ENCODE results near the gene PDGFC.

PDGFC gene

DNA sequence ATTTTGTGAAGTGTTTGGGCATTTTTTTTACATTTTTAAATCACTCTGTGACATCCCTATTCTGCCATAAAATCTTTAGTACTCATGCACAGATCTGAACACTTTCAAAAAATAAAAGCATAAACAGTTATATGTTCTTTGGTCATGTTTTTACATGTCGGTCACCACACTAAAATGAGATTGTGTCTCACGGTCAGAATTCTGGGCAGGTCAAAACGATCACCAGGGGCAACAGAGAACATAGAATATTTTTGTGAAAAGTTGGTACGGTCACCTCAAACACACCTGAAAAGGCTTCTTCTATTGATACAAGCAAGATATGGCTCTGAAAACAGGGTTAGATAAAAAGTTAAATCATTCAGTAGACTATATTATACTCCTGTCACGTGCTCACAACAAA lies 189.1 kb downstream of the PDGFC start:
- DNase-seq (ENCODE audit: low read depth), result no peak

GRCh38 chr4:156781852-156782251 lies 189.7 kb downstream of the PDGFC start:
- DNase-seq (ENCODE audit: low read depth), result no peak

DNA sequence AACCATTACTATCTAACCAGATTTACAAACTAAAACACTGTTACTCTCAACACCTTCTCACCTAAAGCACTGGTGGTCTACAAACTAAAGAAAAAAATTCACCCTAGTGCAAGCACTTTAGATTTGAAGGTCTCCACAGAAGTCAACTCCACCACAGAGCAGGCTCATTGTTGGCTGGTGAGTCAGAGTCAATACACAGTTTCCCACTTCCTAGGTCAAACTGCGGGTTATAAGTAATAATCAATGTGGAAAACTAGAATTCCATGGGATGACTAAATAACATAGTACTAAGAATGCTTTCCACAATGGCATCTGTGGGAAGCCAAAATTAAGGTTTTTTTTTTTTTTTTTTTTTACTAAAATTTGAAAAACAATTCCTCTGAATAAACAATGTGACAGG lies 191.8 kb downstream of the PDGFC start:
- no peak for DNase-seq (ENCODE audit: low read depth)

GRCh38 chr4:156779042-156779441 lies 192.6 kb downstream of the PDGFC start:
- DNase-seq (ENCODE audit: low read depth), result no peak

DNA sequence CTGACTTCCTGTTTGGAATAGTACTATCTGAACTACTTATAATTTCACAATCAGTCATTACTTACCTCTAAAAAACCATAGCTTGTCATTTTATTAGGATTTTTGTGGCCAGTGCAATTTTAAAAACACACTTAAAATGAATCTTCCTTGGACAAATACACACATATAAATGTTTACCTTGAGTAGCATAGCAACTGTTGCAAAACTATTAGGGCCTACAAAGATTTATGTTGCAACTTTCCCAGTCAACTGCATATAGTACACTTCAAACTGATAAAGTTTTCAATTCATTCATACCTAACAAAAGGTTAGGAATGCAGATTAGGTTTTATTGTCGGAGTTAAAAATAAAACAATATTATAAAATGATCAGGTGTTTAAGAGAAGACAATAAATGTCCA lies 193.0 kb downstream of the PDGFC start:
- DNase-seq (ENCODE audit: low read depth), result no peak

GRCh38 chr4:156778093-156778492 lies 193.5 kb downstream of the PDGFC start:
- DNase-seq (ENCODE audit: low read depth), result no peak

DNA sequence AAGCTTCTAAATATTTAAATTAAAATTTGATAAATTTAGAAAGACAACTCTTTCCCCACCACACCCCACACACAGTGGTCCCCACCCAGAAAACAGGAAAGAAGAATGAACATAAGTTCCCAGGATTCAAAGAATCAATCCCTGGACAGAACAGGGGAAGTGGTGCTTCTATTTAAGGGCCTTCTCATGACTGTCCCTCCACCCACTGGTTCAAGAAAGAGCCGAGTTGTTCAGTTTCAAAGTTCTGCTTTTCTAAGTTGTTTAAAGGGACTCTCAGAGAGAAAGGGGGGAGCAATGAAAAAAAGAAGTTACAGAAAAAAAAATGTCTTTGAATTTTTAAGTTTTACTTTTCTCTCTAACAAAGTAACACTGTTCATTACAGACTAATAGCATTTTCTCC lies 195.8 kb downstream of the PDGFC start:
- DNase-seq (ENCODE audit: low read depth), result no peak

- no peak for DNase-seq (ENCODE audit: low read depth)
Observed at GRCh38 chr4:156774422-156774821, 197.2 kb downstream of the PDGFC start.

DNA sequence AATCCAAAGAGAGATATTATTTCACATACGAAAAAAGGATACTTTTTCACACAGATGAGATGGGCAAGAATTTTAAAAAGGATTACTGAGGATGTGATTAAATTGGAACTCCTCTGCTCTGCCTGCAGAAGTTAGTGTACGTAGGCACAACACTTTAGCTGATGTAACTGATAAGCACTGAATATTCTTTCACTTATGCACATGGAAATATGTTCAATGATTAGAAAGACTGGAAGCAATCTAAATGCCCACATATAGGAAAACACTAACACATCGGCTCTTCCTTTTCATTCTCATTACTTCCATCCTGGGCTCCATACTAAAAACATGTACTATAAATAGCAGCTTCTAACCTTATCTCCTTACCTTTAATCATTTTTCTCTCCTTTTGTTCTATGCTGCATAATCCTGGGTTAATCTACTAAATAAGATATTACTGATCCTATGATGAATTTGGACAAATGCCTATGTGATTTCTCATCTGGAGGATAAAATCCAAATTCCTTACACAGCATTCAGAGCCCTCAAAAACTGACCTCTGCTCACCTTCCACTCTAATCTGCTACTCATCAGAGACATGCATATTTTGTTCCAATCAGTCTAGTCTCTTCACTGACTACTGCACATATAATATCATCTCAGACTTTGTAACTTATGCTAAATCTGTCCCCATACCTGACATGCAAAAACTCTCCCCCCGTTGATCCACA lies 197.8 kb downstream of the PDGFC start:
- no peak for DNase-seq (ENCODE audit: low read depth)

DNA sequence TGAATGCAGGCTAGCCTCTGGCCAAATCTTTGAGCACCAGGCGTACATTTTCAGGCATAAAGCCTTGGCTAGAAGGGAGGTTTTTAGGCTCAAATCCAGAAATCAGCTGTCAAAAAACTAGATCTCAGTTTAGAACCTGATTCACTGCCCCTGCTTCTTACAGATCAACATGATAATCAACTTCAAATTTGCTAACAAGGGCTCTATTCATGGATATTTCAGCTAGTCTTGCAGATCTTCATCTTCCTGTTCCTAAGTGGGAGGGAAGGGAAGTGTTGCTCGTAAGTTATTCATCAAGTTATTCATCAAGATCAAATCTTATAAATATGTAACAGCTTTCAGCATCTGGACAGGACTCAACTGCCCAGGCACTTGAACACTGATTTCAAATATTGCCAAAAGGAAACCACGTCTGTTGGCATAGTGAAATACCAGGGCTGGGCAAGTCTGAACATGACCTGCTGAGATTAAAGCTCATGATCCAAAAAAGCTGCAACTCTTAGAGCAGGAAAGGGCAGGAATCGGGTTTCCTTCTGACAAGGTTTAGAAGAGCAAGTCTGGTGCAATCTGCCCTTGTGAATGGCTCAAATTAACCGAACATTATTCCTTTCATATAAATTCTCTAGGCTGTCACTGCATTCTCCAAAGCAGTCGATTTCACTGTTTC lies 200.3 kb downstream of the PDGFC start:
- DNase-seq (ENCODE audit: low read depth), result no peak

DNA sequence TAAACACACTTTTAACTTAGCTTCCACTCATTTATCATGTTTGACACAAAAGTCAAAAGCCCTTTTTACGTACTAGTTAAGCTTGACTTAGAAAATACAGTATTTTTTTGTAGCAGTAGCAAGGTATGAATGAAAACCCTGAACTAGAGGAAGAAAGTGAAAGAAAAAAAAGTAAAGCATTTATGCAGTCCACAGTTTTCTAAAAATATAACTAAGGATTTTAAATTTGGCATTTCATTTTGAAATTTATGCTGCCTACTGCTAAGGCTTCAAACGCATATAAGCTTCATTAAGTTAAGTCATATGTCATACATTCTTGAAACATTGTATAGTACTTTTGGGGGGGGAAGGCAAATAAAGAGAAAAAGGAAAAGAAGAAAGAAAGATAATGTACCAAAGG lies 201.5 kb downstream of the PDGFC start:
- no peak for DNase-seq (ENCODE audit: low read depth)

GRCh38 chr4:156767911-156768415 lies 203.6 kb downstream of the PDGFC start:
- no peak for DNase-seq (ENCODE audit: low read depth)

GRCh38 chr4:156766846-156767245 lies 204.8 kb downstream of the PDGFC start:
- DNase-seq (ENCODE audit: low read depth), result no peak

- DNase-seq (ENCODE audit: low read depth), result no peak
Observed at GRCh38 chr4:156765277-156765676, 206.3 kb downstream of the PDGFC start.

DNA sequence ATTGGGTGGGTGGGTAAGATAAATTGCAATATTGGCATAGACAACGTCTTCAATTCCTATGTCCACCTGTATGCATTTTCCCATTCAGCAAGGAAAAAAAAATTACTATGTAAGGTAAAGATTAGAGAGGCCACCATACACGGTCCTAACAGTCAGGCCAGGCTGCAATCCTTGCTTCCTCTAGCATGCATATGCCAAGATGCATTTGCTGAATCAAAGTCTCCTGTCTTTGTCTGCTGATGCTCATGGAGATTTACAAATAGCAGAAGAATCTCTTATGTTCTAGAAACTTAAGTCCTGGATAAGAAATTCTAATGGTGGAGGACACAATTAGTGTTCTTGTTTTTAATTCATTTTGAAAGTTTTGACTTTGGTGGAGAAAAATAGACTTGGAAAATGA lies 206.8 kb downstream of the PDGFC start:
- DNase-seq (ENCODE audit: low read depth), result no peak

DNA sequence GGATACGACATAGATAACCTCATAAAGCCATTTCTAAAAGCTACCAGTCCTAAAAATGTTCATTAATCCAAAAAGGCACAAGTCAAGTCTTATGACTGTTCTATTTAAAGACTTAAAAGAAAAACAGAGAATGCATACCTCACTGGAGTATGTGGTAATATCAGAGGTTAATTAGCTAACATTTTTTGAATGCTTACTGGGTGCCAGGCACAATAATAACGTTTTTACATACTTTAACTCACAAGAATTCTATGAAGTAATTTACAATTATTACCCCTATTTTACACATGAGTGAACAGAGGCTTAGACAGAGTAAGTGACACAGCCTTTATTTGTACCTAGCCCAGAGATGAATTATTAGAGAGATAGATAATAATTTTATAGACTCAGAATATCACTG lies 207.5 kb downstream of the PDGFC start:
- DNase-seq (ENCODE audit: low read depth), result no peak

DNA sequence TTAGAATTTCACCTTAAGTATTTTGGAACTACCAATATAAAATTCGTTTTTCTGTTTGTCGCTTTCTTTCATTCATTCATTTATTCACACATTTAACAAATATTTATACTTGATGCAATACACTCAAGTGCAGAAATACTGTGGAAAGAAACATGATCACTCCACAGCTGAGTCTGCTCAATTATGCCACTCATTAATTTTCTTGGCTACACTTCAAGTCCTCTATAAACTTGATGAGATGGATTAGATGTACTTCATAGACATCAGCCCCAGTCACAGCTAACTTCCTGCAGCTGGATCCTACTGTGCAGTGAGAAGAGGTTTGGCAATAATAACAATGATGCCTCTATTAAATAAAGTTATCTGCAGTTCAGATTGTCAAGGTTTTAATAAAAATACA lies 208.1 kb downstream of the PDGFC start:
- no peak for DNase-seq (ENCODE audit: low read depth)

- DNase-seq (ENCODE audit: low read depth), result no peak
Observed at GRCh38 chr4:156762851-156763250, 208.7 kb downstream of the PDGFC start.

GRCh38 chr4:156756118-156756517 lies 215.5 kb downstream of the PDGFC start:
- no peak for DNase-seq (ENCODE audit: low read depth)

- no peak for DNase-seq (ENCODE audit: low read depth)
Observed at GRCh38 chr4:156754832-156755570, 216.6 kb downstream of the PDGFC start.

- DNase-seq (ENCODE audit: low read depth), result no peak
Observed at GRCh38 chr4:156751486-156751885, 220.1 kb downstream of the PDGFC start.

DNA sequence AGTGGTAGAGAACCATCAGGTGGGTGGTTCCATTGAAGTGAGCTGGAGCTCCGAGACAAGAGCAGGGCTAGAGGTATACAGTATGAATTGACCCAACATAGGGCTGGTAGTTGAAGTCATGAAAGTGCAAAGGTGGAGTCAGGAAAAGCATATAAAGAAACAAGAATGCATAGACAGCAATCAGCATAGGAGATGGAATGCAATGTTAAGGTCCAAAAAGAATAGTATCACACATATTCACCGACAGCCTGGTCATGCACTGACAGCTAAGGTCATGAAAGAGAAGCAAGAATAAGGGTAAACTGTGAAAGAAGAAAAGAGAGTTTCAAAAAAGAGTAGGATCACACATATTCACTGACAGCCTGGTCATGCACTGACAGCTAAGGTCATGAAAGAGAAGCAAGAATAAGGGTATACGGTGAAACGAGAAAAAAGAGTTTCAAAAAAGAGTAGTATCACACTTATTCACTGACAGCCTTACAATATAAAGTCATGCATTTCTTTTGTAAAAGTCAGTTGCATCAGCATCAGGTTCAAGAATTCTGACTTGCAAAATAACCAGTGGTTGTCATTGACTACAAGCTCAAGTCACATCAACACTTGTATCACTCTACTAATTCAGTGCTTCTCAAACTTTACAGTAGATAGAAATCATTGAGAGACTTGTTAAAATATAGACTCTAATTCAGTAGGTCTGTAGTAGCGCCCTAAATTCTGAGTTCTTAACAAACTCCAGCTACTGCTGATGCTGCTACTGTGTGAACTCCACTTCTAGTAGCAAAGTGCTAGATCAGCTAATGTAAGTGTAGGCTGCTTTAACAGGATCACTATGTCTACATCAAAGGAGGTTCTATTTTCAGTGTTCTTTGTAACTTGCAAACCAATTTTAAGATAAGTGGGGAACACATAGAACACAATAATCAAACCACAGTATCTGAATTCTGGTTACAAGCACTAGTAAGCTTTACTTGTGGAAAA lies 221.9 kb downstream of the PDGFC start:
- DNase-seq (ENCODE audit: low read depth), result no peak

Data from activated T-cell treated with anti-CD3 and anti-CD28 coated beads for 1 hour (primary cell).